ENCODE data around the gene NEURL1. TPM values are rescaled to one million over a fixed set of nuclear protein-coding genes. Genes with fewer than 3 reads are reported as not detected.

NEURL1 gene
- total and polyA plus RNA-seq, 10 of the 15 experiments (the other 5 are each of a cell fraction or from before 2014, with no cell fraction given), result 0.02 to 0.05 (median 0.05) TPM; not detected in 6

DNA sequence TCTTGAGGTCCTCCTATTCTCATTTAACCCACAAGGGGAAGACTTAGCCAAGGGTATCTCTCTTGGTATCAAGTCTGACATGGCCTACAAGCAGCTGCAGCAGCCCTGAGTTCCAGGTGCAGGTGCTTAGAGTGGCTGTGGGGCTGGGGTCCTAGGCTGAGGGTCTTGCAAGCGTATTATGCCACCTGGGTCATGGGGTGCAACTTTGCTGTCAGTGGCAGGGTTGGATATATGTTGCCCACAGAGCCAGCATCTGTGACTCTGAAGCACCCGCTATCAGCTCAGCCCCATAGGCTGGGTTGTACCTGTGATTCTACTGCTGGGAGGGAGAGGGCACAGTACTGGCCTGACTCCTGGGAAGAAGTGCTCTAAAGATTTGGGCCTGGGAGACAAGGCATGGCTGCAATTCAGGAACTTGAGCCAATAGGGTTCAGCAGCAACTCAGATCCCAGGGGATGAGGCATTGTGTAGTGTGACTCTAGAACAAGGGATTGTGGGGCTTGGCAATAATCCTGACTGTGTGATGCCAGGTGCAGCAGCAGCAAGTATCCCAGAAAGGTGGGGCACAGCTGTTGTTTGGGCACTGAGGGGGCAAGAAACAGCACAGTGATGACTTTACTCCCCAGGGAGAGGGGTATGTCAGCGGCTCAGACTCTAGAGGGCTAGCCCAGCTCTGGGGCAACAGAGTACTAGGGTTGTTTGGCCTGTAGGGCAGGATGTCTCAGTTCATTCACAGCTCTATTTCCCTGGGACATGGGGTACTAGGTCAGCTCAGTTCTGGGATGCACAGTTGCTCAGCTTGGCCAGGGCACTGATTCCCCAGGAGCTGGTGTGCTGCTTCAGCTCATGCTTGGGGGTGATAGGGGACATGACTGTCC, 41.4 kb downstream of the NEURL1 start:
- H3K9ac ChIP-seq (ENCODE audit: control insufficient read depth, insufficient read depth, low read length), result no peak overlapping the region
- ChIA-PET RAD21 (ENCODE audit: unreplicated experiment) (no interaction called here), CTCF (no interaction called here), POLR2A (no interaction called here), SMC1A (ENCODE audit: uncharacterized antibody, unreplicated experiment) (no interaction called here)
- BruUV-seq (replicated peaks), result no TSS peak
- in situ Hi-C loops (cut with MboI) (no loop called here), intact Hi-C loops (cut with micrococcal nuclease; ENCODE audit: unreplicated experiment) (no loop called here)
- WGBS (ENCODE audit: insufficient coverage, insufficient replicate concordance, low lambda C conversion rate, missing lambda C conversion rate), result 38% methylated on average over 3 of the region's 3 CpGs
- H3K79me2 ChIP-seq (ENCODE audit: control insufficient read depth, insufficient read depth, low read length), result no peaks in the 10 kb centered on the region
- H3K4me1 ChIP-seq (ENCODE audit: control insufficient read depth, insufficient read depth, low read length), result no peaks in the 10 kb centered on the region
- no peaks in the 10 kb centered on the region for H4K20me1 ChIP-seq (ENCODE audit: control insufficient read depth, insufficient read depth)
- H3K36me3 ChIP-seq (ENCODE audit: control insufficient read depth in 2 of 2, insufficient read depth in 2 of 2, low read length in 1 of 2), result no peaks in the 10 kb centered on the region
- no peaks in the 10 kb centered on the region; the same call in 2 of the 3 replicates for H3K9me3 ChIP-seq (replicated peaks; ENCODE audit: control insufficient read depth, insufficient read depth, low read length)
- H3K4me2 ChIP-seq (ENCODE audit: control insufficient read depth, insufficient read depth), result no peak overlapping the region
- FAIRE-seq (no peak), ATAC-seq (no peak), DNase-seq (ENCODE audit: low read depth, low spot score) (no peak)
- peaks cover 0 to 2% of the 10 kb centered on the region in 2 experiments; a peak in 2 of 4 replicates for H3K27me3 ChIP-seq (replicated peaks in 1 of 2; ENCODE audit: control insufficient read depth in 2 of 2, insufficient read depth in 2 of 2, low read length in 1 of 2)
- no peak overlapping the region for H3K4me3 ChIP-seq
- TF ChIP-seq SPI1 (IDR thresholded peaks at IDR 0.05; ENCODE audit: borderline replicate concordance, insufficient read depth, low read depth, low read length) (no peak), NR2C1 (IDR thresholded peaks at IDR 0.05) (no peak)
- TF ChIP-seq, protein P1, sequence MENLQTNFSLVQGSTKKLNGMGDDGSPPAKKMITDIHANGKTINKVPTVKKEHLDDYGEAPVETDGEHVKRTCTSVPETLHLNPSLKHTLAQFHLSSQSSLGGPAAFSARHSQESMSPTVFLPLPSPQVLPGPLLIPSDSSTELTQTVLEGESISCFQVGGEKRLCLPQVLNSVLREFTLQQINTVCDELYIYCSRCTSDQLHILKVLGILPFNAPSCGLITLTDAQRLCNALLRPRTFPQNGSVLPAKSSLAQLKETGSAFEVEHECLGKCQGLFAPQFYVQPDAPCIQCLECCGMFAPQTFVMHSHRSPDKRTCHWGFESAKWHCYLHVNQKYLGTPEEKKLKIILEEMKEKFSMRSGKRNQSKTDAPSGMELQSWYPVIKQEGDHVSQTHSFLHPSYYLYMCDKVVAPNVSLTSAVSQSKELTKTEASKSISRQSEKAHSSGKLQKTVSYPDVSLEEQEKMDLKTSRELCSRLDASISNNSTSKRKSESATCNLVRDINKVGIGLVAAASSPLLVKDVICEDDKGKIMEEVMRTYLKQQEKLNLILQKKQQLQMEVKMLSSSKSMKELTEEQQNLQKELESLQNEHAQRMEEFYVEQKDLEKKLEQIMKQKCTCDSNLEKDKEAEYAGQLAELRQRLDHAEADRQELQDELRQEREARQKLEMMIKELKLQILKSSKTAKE (IDR thresholded peaks at IDR 0.05; ENCODE audit: low read depth, poor library complexity, severe bottlenecking), result no peak
- H3K27ac ChIP-seq (ENCODE audit: control insufficient read depth, insufficient read depth), result no peak overlapping the region
- H2AFZ ChIP-seq (ENCODE audit: control insufficient read depth, low read depth, low read length), result no peak overlapping the region

GRCh38 chr10:103535595-103535994, 42.1 kb downstream of the NEURL1 start:
- Histone ChIP-seq H3K27ac (ENCODE audit: control insufficient read depth, insufficient read depth) (no peak overlapping the region), H3K36me3 (ENCODE audit: control insufficient read depth in 2 of 2, insufficient read depth in 2 of 2, low read length in 1 of 2) (no peaks in the 10 kb centered on the region), H3K4me1 (ENCODE audit: control insufficient read depth, insufficient read depth, low read length) (no peaks in the 10 kb centered on the region), H3K79me2 (ENCODE audit: control insufficient read depth, insufficient read depth, low read length) (no peaks in the 10 kb centered on the region), H3K4me2 (ENCODE audit: control insufficient read depth, insufficient read depth) (no peak overlapping the region), H3K27me3 (replicated peaks in 1 of 2; ENCODE audit: control insufficient read depth in 2 of 2, insufficient read depth in 2 of 2, low read length in 1 of 2) (peaks cover 0 to 2% of the 10 kb centered on the region in 2 experiments; a peak in 2 of 4 replicates), H3K9me3 (replicated peaks; ENCODE audit: control insufficient read depth, insufficient read depth, low read length) (no peaks in the 10 kb centered on the region; the same call in 2 of the 3 replicates), H3K9ac (ENCODE audit: control insufficient read depth, insufficient read depth, low read length) (no peak overlapping the region), H2AFZ (ENCODE audit: control insufficient read depth, low read depth, low read length) (no peak overlapping the region), H4K20me1 (ENCODE audit: control insufficient read depth, insufficient read depth) (no peaks in the 10 kb centered on the region), H3K4me3 (no peak overlapping the region)
- in situ Hi-C loops (cut with MboI), result no loop called here
- no peak for FAIRE-seq
- ChIA-PET POLR2A (no interaction called here), RAD21 (ENCODE audit: unreplicated experiment) (no interaction called here), SMC1A (ENCODE audit: uncharacterized antibody, unreplicated experiment) (no interaction called here), CTCF (no interaction called here)
- DNase-seq (ENCODE audit: low read depth, low spot score), result no peak
- intact Hi-C loops (cut with micrococcal nuclease; ENCODE audit: unreplicated experiment), result no loop called here
- BruUV-seq (replicated peaks), result no TSS peak
- no peak for ATAC-seq
- WGBS (ENCODE audit: insufficient coverage, insufficient replicate concordance, low lambda C conversion rate, missing lambda C conversion rate), result 43% methylated on average over 2 of the region's 2 CpGs
- TF ChIP-seq, protein P2, sequence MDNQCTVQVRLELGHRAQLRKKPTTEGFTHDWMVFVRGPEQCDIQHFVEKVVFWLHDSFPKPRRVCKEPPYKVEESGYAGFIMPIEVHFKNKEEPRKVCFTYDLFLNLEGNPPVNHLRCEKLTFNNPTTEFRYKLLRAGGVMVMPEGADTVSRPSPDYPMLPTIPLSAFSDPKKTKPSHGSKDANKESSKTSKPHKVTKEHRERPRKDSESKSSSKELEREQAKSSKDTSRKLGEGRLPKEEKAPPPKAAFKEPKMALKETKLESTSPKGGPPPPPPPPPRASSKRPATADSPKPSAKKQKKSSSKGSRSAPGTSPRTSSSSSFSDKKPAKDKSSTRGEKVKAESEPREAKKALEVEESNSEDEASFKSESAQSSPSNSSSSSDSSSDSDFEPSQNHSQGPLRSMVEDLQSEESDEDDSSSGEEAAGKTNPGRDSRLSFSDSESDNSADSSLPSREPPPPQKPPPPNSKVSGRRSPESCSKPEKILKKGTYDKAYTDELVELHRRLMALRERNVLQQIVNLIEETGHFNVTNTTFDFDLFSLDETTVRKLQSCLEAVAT (IDR thresholded peaks at IDR 0.05), result no peak
- TF ChIP-seq KDM1A (IDR thresholded peaks at IDR 0.05; ENCODE audit: borderline replicate concordance) (no peak), HDAC6 (IDR thresholded peaks at IDR 0.05; ENCODE audit: unreplicated experiment) (no peak)

Measured in GM12878 (cell line).